K562 treated with DMSO at 1 percent for 48 hours (cell line): Measurements from ENCODE around the gene CAMK1G. TPM values are rescaled to one million over a fixed set of nuclear protein-coding genes. Genes with fewer than 3 reads are reported as not detected.

Experiments used
- total RNA-seq: library from RNA; unstranded; fragments of 300-600 nt; gene quantifications from 2 replicates; pipeline ENCODE4 v1.2.3, GENCODE V29; 2022; ENCODE audit warnings: low replicate concordance; ENCODE audit errors: extremely low read depth

CAMK1G gene
- total RNA-seq: not detected in 2 replicates

GRCh38 chr1:209583408-209583807, at the start of gene CAMK1G:
TSS of gene CAMK1G (plus strand) at chr1:209583714. CDS start at chr1:209594984, 11,270 bp downstream.

GRCh38 chr1:209652121-209652735, 68.7 kb downstream of the CAMK1G start, which contains the start of gene LAMB3:
TSS of gene LAMB3 (minus strand) at chr1:209652425. CDS start at chr1:209650944, 1,481 bp downstream.

Other genes starting within 250 kb of the CAMK1G start
- not detected in 2 replicates for gene LAMB3, start 68.7 kb downstream of the CAMK1G start, total RNA-seq
- gene G0S2, start 91.7 kb downstream of the CAMK1G start, total RNA-seq: not detected in 2 replicates
- not detected in 2 replicates for gene HSD11B1, start 121.1 kb downstream of the CAMK1G start, total RNA-seq
- gene TRAF3IP3, start 172.3 kb downstream of the CAMK1G start, total RNA-seq: not detected in 2 replicates
- not detected in 2 replicates for gene C1orf74, start 200.8 kb downstream of the CAMK1G start, total RNA-seq
- gene IRF6, start 222.4 kb downstream of the CAMK1G start, total RNA-seq: not detected in 2 replicates
- gene UTP25, start 244.3 kb downstream of the CAMK1G start, total RNA-seq: not detected in 2 replicates